ENCODE results near the gene TMEM132A. TPM values are rescaled to one million over a fixed set of nuclear protein-coding genes. Genes with fewer than 3 reads are reported as not detected.

The TMEM132A gene
- total and polyA plus RNA-seq, 2 of the 13 experiments (the other 11 are each of a cell fraction or from before 2014, with no cell fraction given), result 11.1 to 32.9 TPM

DNA sequence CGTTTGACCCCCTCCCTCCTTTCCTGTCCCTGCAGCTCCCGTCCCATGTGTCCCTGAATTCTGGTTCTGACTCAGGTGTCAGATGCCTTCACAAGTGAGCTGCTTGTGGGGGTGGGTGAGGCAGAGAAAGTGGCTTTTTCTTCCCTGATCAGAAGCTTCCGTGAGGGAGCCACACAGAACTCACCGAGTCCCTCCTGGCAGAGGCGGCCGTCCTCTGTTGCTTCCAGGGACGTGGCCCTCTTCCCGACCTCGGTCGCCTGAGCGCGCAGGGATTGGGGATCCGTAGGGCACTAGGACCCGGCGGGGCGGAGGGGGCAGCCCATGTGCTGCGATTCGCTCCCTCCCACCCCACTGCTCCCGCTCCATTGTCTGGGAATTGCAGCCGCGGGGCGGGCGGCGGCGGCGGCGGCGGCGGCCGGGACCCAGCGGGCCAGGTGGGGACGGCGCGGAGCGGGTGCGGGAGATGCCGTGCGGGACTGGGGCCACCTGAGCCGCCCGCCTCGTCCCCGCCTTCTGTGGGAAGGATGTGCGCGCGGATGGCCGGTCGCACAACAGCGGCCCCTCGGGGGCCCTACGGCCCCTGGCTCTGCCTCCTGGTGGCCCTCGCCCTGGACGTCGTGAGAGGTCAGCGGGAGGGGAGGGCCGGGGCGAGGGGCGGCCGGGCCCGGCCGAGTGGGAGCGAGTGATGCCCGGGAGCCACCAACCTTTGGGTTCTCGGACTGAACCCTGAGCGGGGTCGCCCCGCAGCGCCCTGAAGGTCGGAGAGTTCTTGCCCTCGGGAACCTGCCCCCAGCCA is at the start of gene TMEM132A (continued):
- TF ChIP-seq KDM5B (CRISPR knock-in tag; IDR thresholded peaks at IDR 0.05; ENCODE audit: borderline replicate concordance), result no peak
- peak; percentile 38; the same call in 1 of the 2 replicates for TF ChIP-seq KAT8 (CRISPR knock-in tag; IDR thresholded peaks at IDR 0.05)
- TF ChIP-seq ZNF564 (CRISPR knock-in tag; IDR thresholded peaks at IDR 0.05), result 0 out of 2 replicates have a peak, but pooled peaks have one; percentile 52
- peak; percentile 24; the same call in 1 of the 2 replicates for TF ChIP-seq ZNF232 (CRISPR knock-in tag; IDR thresholded peaks at IDR 0.05; ENCODE audit: borderline replicate concordance)
- TF ChIP-seq, protein P1, sequence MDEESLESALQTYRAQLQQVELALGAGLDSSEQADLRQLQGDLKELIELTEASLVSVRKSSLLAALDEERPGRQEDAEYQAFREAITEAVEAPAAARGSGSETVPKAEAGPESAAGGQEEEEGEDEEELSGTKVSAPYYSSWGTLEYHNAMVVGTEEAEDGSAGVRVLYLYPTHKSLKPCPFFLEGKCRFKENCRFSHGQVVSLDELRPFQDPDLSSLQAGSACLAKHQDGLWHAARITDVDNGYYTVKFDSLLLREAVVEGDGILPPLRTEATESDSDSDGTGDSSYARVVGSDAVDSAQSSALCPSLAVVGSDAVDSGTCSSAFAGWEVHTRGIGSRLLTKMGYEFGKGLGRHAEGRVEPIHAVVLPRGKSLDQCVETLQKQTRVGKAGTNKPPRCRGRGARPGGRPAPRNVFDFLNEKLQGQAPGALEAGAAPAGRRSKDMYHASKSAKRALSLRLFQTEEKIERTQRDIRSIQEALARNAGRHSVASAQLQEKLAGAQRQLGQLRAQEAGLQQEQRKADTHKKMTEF (CRISPR knock-in tag; IDR thresholded peaks at IDR 0.05), result no peak
- TF ChIP-seq FOXC1 (CRISPR knock-in tag; IDR thresholded peaks at IDR 0.05; ENCODE audit: borderline replicate concordance), result no peak
- peak; percentile 28; the same call in 1 of the 2 replicates for TF ChIP-seq ZNF225 (CRISPR knock-in tag; IDR thresholded peaks at IDR 0.05)
- TF ChIP-seq, protein P2, sequence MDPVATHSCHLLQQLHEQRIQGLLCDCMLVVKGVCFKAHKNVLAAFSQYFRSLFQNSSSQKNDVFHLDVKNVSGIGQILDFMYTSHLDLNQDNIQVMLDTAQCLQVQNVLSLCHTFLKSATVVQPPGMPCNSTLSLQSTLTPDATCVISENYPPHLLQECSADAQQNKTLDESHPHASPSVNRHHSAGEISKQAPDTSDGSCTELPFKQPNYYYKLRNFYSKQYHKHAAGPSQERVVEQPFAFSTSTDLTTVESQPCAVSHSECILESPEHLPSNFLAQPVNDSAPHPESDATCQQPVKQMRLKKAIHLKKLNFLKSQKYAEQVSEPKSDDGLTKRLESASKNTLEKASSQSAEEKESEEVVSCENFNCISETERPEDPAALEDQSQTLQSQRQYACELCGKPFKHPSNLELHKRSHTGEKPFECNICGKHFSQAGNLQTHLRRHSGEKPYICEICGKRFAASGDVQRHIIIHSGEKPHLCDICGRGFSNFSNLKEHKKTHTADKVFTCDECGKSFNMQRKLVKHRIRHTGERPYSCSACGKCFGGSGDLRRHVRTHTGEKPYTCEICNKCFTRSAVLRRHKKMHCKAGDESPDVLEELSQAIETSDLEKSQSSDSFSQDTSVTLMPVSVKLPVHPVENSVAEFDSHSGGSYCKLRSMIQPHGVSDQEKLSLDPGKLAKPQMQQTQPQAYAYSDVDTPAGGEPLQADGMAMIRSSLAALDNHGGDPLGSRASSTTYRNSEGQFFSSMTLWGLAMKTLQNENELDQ (CRISPR knock-in tag; IDR thresholded peaks at IDR 0.05; ENCODE audit: borderline replicate concordance), result no peak
- TF ChIP-seq ZNF263 (CRISPR knock-in tag; IDR thresholded peaks at IDR 0.05), result 0 out of 2 replicates have a peak, but pooled peaks have one; percentile 19
- peak; percentile 66 for TF ChIP-seq ZNF331 (CRISPR knock-in tag; IDR thresholded peaks at IDR 0.05)
- TF ChIP-seq, protein P3, sequence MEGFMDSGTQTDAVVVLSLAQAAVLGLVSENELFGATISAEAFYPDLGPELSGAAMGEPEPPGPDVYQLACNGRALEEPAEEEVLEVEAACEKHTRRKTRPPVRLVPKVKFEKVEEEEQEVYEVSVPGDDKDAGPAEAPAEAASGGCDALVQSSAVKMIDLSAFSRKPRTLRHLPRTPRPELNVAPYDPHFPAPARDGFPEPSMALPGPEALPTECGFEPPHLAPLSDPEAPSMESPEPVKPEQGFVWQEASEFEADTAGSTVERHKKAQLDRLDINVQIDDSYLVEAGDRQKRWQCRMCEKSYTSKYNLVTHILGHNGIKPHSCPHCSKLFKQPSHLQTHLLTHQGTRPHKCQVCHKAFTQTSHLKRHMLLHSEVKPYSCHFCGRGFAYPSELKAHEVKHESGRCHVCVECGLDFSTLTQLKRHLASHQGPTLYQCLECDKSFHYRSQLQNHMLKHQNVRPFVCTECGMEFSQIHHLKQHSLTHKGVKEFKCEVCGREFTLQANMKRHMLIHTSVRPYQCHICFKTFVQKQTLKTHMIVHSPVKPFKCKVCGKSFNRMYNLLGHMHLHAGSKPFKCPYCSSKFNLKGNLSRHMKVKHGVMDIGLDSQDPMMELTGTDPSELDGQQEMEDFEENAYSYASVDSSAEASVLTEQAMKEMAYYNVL (CRISPR knock-in tag; IDR thresholded peaks at IDR 0.05; ENCODE audit: borderline replicate concordance), result no peak
- TF ChIP-seq GATAD2A (CRISPR knock-in tag; IDR thresholded peaks at IDR 0.05), result no peak
- no peak for TF ChIP-seq ZBTB20 (CRISPR knock-in tag; IDR thresholded peaks at IDR 0.05; ENCODE audit: borderline replicate concordance, low read depth)
- TF ChIP-seq ZNF766 (CRISPR knock-in tag; IDR thresholded peaks at IDR 0.05; ENCODE audit: borderline replicate concordance), result no peak
